T-cell (primary cell): ENCODE data around the gene EYA2. TPM values are rescaled to one million over a fixed set of nuclear protein-coding genes. Genes with fewer than 3 reads are reported as not detected.

Experiments
- ATAC-seq, 4 experiments: fragments of 200-7000 bp in 3 of 4; fragments of 150-1000 bp in 1 of 4; cut with Tn5 transposase; replicated peaks in 1 of 4; 1 replicate in 3 of 4; 2 replicates in 1 of 4; pipeline ENCODE4 v1.10.0; 2021; ENCODE audit warnings: moderate library complexity in 3 of 4, mild to moderate bottlenecking in 2 of 4, moderate number of reproducible peaks in 1 of 4
- CTCF ChIA-PET, 2 donors: fragments of 300-600 bp; sonication (Branson Sonifier 250); formaldehyde crosslinking; loops; one replicate each; lab custom pipeline; 2022; ENCODE audit warnings: antibody characterized with exemption in 2 of 2; lab: Charles Lee
- POLR2A ChIA-PET, 2 donors: fragments of 300-600 bp; sonication (Branson Sonifier 250); formaldehyde crosslinking; loops; one replicate each; lab custom pipeline; 2022; ENCODE audit warnings: antibody characterized with exemption in 2 of 2; lab: Charles Lee
- DNase-seq, 35 experiments: peaks; one replicate each; pipeline versions ENCODE4 v3.0.0 to v3.0.0-alpha.2; 2013 to 2023
- H3K27ac ChIP-seq: one replicate; pipeline ENCODE4 v1.5.1; 2013; ENCODE audit warnings: low read length
- H3K27me3 ChIP-seq, 2 experiments: replicated peaks in 1 of 2; 1 replicate in 1 of 2; 2 replicates in 1 of 2; pipeline versions ENCODE4 v1.6.1 to v1.7.0; 2013; ENCODE audit warnings: low read length in 1 of 2, mixed read lengths in 1 of 2; ENCODE audit not compliant: control insufficient read depth in 2 of 2, insufficient read depth in 2 of 2; ENCODE audit errors: extremely low read depth in 1 of 2
- H3K36me3 ChIP-seq, 2 donors: 1 replicate in 1 of 2; 2 replicates in 1 of 2; pipeline versions ENCODE4 v1.6.1 to v1.7.0; 2013; ENCODE audit warnings: low read length in 1 of 2; ENCODE audit not compliant: control insufficient read depth in 2 of 2, insufficient read depth in 1 of 2; ENCODE audit errors: extremely low read depth in 1 of 2
- H3K4me1 ChIP-seq, 2 experiments: 1 replicate in 1 of 2; 2 replicates in 1 of 2; pipeline versions ENCODE4 v1.6.1 to v1.7.0; 2013; ENCODE audit warnings: low read length in 2 of 2, mixed read lengths in 1 of 2; ENCODE audit not compliant: insufficient read depth in 2 of 2, control insufficient read depth in 1 of 2; ENCODE audit errors: extremely low read depth in 1 of 2
- H3K4me3 ChIP-seq, 2 donors: 1 replicate in 1 of 2; 2 replicates in 1 of 2; pipeline versions ENCODE4 v1.5.1 to v1.7.0; 2013; ENCODE audit warnings: mild to moderate bottlenecking in 2 of 2, low read length in 1 of 2, moderate library complexity in 1 of 2; ENCODE audit not compliant: control insufficient read depth in 1 of 2; ENCODE audit errors: extremely low read depth in 1 of 2
- H3K9me3 ChIP-seq: 2 replicates; pipeline ENCODE4 v1.7.0; 2013
- H3K27ac Mint-ChIP-seq, 2 donors: one replicate each; pipeline ENCODE4 v1.8.0; 2020 to 2021; ENCODE audit warnings: mild to moderate bottlenecking in 2 of 2, mixed read lengths in 2 of 2
- H3K27me3 Mint-ChIP-seq, 2 donors: one replicate each; pipeline ENCODE4 v1.8.0; 2021 to 2022; ENCODE audit warnings: mixed read lengths in 2 of 2
- H3K36me3 Mint-ChIP-seq: one replicate; pipeline ENCODE4 v1.8.0; 2021; ENCODE audit warnings: mixed read lengths
- H3K4me1 Mint-ChIP-seq, 3 donors: one replicate each; pipeline ENCODE4 v1.8.0; 2020 to 2022; ENCODE audit warnings: mixed read lengths in 3 of 3, mild to moderate bottlenecking in 1 of 3
- H3K4me3 Mint-ChIP-seq, 3 donors: one replicate each; pipeline ENCODE4 v1.8.0; 2020 to 2022; ENCODE audit warnings: mild to moderate bottlenecking in 3 of 3, mixed read lengths in 3 of 3, moderate library complexity in 3 of 3
- H3K9me3 Mint-ChIP-seq, 3 donors: one replicate each; pipeline ENCODE4 v1.8.0; 2020 to 2022; ENCODE audit warnings: mixed read lengths in 3 of 3
- WGBS: methylation state at CpG from one replicate; pipeline ENCODE4 v1.1.5; 2013; ENCODE audit warnings: missing lambda C conversion rate; ENCODE audit not compliant: insufficient coverage; 5-methylcytosine and 5-hydroxymethylcytosine counted together
- total RNA-seq, 35 experiments: library from RNA in 6 of 35; stranded (reverse) in 6 of 35; fragments of 120-200 nt in 1 of 35; gene quantifications; one replicate each; pipeline versions ENCODE4 v1.2.1 to v1.2.4 and lab custom pipeline; 2013 to 2026

Gene EYA2
- total RNA-seq, 5 donors from 2014 or later (not counting 1 experiment from before 2014, with no cell fraction given), result not detected

GRCh38 chr20:47019121-47019824 lies 124.6 kb downstream of the EYA2 start:
- no peaks in the 10 kb centered on the region for H3K4me1 Mint-ChIP-seq
- H3K9me3 ChIP-seq, result no peaks in the 10 kb centered on the region

GRCh38 chr20:47020231-47020630 lies 125.6 kb downstream of the EYA2 start:
- H3K4me3 Mint-ChIP-seq, result no peak overlapping the region
- Histone ChIP-seq H3K36me3 (no peaks in the 10 kb centered on the region), H3K4me1 (no peaks in the 10 kb centered on the region), H3K9me3 (no peaks in the 10 kb centered on the region), H3K27me3 (peaks cover 2 to 13% of the 10 kb centered on the region in 2 experiments), H3K4me3 (no peak overlapping the region), H3K27ac (no peak overlapping the region)
- CTCF ChIA-PET, result no interaction called here
- no CpG with 5 or more reads among the region's 2 CpGs for WGBS
- POLR2A ChIA-PET, result no interaction called here
- ATAC-seq (no peak), DNase-seq (no peak)
- H3K27ac Mint-ChIP-seq, result no peak overlapping the region
- H3K27me3 Mint-ChIP-seq, result peaks cover 7 to 28% of the 10 kb centered on the region in 2 donors
- no peaks in the 10 kb centered on the region for H3K9me3 Mint-ChIP-seq
- H3K4me1 Mint-ChIP-seq, result no peaks in the 10 kb centered on the region
- no peaks in the 10 kb centered on the region for H3K36me3 Mint-ChIP-seq

More at GRCh38 chr20:47019121-47019824, 124.6 kb downstream of the EYA2 start:
- Mint-ChIP-seq H3K27me3 (peaks cover 4 to 23% of the 10 kb centered on the region in 2 donors), H3K9me3 (no peaks in the 10 kb centered on the region), H3K36me3 (no peaks in the 10 kb centered on the region), H3K4me3 (no peak overlapping the region), H3K27ac (no peak overlapping the region)
- Histone ChIP-seq H3K27me3 (peaks cover under 1 to 13% of the 10 kb centered on the region in 2 experiments), H3K4me3 (no peak overlapping the region), H3K27ac (no peak overlapping the region), H3K36me3 (no peaks in the 10 kb centered on the region), H3K4me1 (no peaks in the 10 kb centered on the region)
- ATAC-seq, result no peak
- DNase-seq, result no peak
- WGBS, result 60% methylated on average over 3 of the region's 7 CpGs
- POLR2A ChIA-PET, result no interaction called here
- CTCF ChIA-PET, result no interaction called here

- no peaks in the 10 kb centered on the region for H3K9me3 ChIP-seq
- Mint-ChIP-seq H3K9me3 (no peaks in the 10 kb centered on the region), H3K27me3 (peaks cover 9 to 26% of the 10 kb centered on the region in 2 donors), H3K36me3 (no peaks in the 10 kb centered on the region), H3K4me1 (no peaks in the 10 kb centered on the region), H3K4me3 (no peak overlapping the region), H3K27ac (no peak overlapping the region)
- no peaks in the 10 kb centered on the region for H3K36me3 ChIP-seq
- no peaks in the 10 kb centered on the region for H3K4me1 ChIP-seq
- peaks cover 2 to 10% of the 10 kb centered on the region in 2 experiments for H3K27me3 ChIP-seq
- 69% methylated on average over 4 of the region's 4 CpGs for WGBS
- DNase-seq (no peak), ATAC-seq (no peak)
- POLR2A ChIA-PET, result no interaction called here
- CTCF ChIA-PET, result interaction anchor here in 1 of 2 donors (0.6 kb wide), 1 partner anchor 234 kb away, joined by 3 read pairs; no protein-coding TSS in a partner anchor
- no peak overlapping the region for H3K4me3 ChIP-seq
- no peak overlapping the region for H3K27ac ChIP-seq
Observed at GRCh38 chr20:47021850-47022249, 127.2 kb downstream of the EYA2 start.

GRCh38 chr20:47024461-47024937 lies 129.9 kb downstream of the EYA2 start:
- Mint-ChIP-seq H3K4me3 (no peak overlapping the region), H3K4me1 (no peaks in the 10 kb centered on the region), H3K27me3 (peaks cover 9 to 27% of the 10 kb centered on the region in 2 donors), H3K9me3 (no peaks in the 10 kb centered on the region), H3K27ac (no peak overlapping the region), H3K36me3 (no peaks in the 10 kb centered on the region)
- no peaks in the 10 kb centered on the region for H3K9me3 ChIP-seq
- H3K27me3 ChIP-seq, result peaks cover 2 to 4% of the 10 kb centered on the region in 2 experiments
- no peak for ATAC-seq
- no peak overlapping the region for H3K4me3 ChIP-seq
- H3K4me1 ChIP-seq, result no peaks in the 10 kb centered on the region
- no peak for DNase-seq
- 83% methylated on average over 3 of the region's 3 CpGs for WGBS
- no peaks in the 10 kb centered on the region for H3K36me3 ChIP-seq
- no peak overlapping the region for H3K27ac ChIP-seq
- ChIA-PET POLR2A (no interaction called here), CTCF (no interaction called here)

GRCh38 chr20:47027042-47027441 lies 132.4 kb downstream of the EYA2 start:
- no peaks in the 10 kb centered on the region for H3K36me3 ChIP-seq
- H3K4me3 ChIP-seq, result no peak overlapping the region
- H3K27me3 Mint-ChIP-seq, result peaks cover 14 to 30% of the 10 kb centered on the region in 2 donors
- H3K4me1 Mint-ChIP-seq, result no peaks in the 10 kb centered on the region
- POLR2A ChIA-PET, result no interaction called here
- no peak overlapping the region for H3K27ac Mint-ChIP-seq
- no peak overlapping the region for H3K4me3 Mint-ChIP-seq
- no peaks in the 10 kb centered on the region for H3K9me3 Mint-ChIP-seq
- 100% methylated on average over 1 of the region's 4 CpGs for WGBS
- DNase-seq (no peak), ATAC-seq (no peak)
- no peaks in the 10 kb centered on the region for H3K9me3 ChIP-seq
- H3K27ac ChIP-seq, result no peak overlapping the region
- no peaks in the 10 kb centered on the region for H3K36me3 Mint-ChIP-seq
- peaks cover 2 to 7% of the 10 kb centered on the region in 2 experiments for H3K27me3 ChIP-seq
- CTCF ChIA-PET, result no interaction called here
- no peaks in the 10 kb centered on the region for H3K4me1 ChIP-seq

DNA sequence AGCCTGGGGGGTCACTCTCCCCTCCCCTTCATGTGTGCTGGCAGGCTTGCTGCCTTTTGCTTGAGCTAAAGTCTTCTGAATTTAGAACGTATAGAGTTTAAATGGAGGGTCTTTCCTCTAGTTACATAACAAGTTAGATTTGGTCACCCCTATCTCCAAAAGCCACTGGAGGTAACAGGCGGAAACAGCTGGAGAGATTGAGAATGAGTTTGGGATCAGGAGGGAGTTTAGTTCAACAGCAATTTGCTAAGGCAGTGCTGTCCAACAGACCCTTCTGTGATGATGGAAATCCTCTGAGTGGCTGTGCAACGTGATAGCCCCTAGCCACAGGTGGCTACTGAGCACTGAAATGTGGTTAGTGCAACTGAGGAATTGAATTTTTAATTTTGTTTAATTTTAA lies 132.8 kb downstream of the EYA2 start:
- Histone ChIP-seq H3K36me3 (no peaks in the 10 kb centered on the region), H3K27ac (no peak overlapping the region), H3K4me1 (no peaks in the 10 kb centered on the region), H3K27me3 (peaks cover 2 to 7% of the 10 kb centered on the region in 2 experiments), H3K9me3 (no peaks in the 10 kb centered on the region), H3K4me3 (no peak overlapping the region)
- H3K9me3 Mint-ChIP-seq, result no peaks in the 10 kb centered on the region
- peaks cover 14 to 30% of the 10 kb centered on the region in 2 donors for H3K27me3 Mint-ChIP-seq
- CTCF ChIA-PET, result no interaction called here
- WGBS, result no CpG with 5 or more reads among the region's 3 CpGs
- DNase-seq (no peak), ATAC-seq (no peak)
- no peak overlapping the region for H3K4me3 Mint-ChIP-seq
- H3K27ac Mint-ChIP-seq, result no peak overlapping the region
- H3K4me1 Mint-ChIP-seq, result no peaks in the 10 kb centered on the region
- POLR2A ChIA-PET, result no interaction called here
- no peaks in the 10 kb centered on the region for H3K36me3 Mint-ChIP-seq
